Measurements from ENCODE around the gene RUNX3. TPM values are rescaled to one million over a fixed set of nuclear protein-coding genes. Genes with fewer than 3 reads are reported as not detected.

RUNX3 gene
- polyA plus RNA-seq, 1 of the 3 experiments (the other 2 are of a cell fraction) = not detected

DNA sequence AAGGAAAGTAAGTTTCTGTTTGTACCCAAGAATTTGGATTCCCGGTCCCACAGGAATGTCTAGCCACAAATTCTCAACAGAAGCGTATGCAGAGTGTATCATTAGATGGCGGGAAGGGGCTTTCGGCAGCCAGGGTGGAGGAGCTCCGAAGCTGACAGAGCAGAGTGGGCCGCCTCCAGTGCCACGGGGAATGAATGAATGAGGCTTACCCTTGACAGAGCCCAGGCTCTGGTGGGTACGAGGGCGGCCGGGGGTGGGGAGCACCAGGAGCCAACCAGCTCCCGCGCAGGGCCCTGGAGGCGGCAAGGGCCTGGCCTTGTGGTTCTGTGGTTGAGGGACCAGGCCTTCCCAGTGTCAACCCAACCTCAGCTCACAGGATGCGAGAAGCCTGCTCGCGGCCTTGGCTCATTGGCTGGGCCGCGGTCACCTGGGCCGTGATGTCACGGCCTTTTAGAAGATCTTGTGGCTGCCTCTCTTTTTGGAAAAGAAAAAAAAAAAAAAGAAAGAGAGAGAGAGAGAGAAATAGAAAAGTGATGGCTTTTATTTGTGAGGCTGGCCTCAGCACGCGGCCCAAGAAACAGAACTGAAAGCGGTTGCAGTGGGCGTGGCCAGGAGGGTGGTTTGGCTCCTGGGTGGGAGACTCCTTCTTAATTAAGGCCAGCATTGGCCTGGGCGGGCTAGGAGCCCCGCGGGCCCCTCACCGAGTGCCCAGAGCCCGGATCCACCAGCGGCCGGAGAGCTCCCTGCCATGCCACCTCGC is 34.9 kb upstream of the RUNX3 start:
- no peak for TF ChIP-seq EZH2phosphoT487 (IDR thresholded peaks at IDR 0.05; ENCODE audit: borderline replicate concordance, low read depth)
- TF ChIP-seq TEAD4 (IDR thresholded peaks at IDR 0.05; ENCODE audit: borderline replicate concordance, insufficient read depth) = no peak
- no peak for TF ChIP-seq TAF1 (IDR thresholded peaks at IDR 0.05; ENCODE audit: borderline replicate concordance, low read depth, low read length)
- TF ChIP-seq EP300 (IDR thresholded peaks at IDR 0.05; ENCODE audit: borderline replicate concordance in 1 of 2, low read depth in 1 of 2, low read length in 1 of 2) = no peak
- TF ChIP-seq, protein P1, sequence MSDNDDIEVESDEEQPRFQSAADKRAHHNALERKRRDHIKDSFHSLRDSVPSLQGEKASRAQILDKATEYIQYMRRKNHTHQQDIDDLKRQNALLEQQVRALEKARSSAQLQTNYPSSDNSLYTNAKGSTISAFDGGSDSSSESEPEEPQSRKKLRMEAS (IDR thresholded peaks at IDR 0.05; ENCODE audit: low read depth) = no peak
- no peak for TF ChIP-seq NFIC (IDR thresholded peaks at IDR 0.05; ENCODE audit: borderline replicate concordance)
- no peak for TF ChIP-seq SMC3 (IDR thresholded peaks at IDR 0.05; ENCODE audit: low read depth, low read length)
- no peak for TF ChIP-seq GATA2 (CRISPR knock-in tag; IDR thresholded peaks at IDR 0.05)
- TF ChIP-seq PBX3 (IDR thresholded peaks at IDR 0.05) = no peak
- TF ChIP-seq, protein P2, sequence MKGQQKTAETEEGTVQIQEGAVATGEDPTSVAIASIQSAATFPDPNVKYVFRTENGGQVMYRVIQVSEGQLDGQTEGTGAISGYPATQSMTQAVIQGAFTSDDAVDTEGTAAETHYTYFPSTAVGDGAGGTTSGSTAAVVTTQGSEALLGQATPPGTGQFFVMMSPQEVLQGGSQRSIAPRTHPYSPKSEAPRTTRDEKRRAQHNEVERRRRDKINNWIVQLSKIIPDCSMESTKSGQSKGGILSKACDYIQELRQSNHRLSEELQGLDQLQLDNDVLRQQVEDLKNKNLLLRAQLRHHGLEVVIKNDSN (IDR thresholded peaks at IDR 0.05; ENCODE audit: borderline replicate concordance, low read depth) = no peak
- POLR2A ChIA-PET = no interaction called here
- H3K4me3 ChIP-seq (ENCODE audit: low read depth in 2 of 2, low read length in 1 of 2) = no peak overlapping the region
- CTCF ChIA-PET = interaction anchor here (0.6 kb wide), 1 partner anchor 240 kb away, joined by 3 read pairs; no protein-coding TSS in a partner anchor
- no peak overlapping the region for H3K27ac ChIP-seq (ENCODE audit: low read depth in 2 of 2, low read length in 1 of 2)
- H4K20me1 ChIP-seq (ENCODE audit: insufficient read depth) = no peaks in the 10 kb centered on the region
- 94% methylated on average over 18 of the region's 32 CpGs for WGBS (ENCODE audit: low lambda C conversion rate)
- H2AFZ ChIP-seq (ENCODE audit: low read depth) = no peak overlapping the region
- no peaks in the 10 kb centered on the region for H3F3A ChIP-seq (replicated peaks; ENCODE audit: insufficient read depth)
- no peaks in the 10 kb centered on the region for H3K79me2 ChIP-seq (ENCODE audit: insufficient read depth)
- H3K9ac ChIP-seq = no peak overlapping the region
- no peaks in the 10 kb centered on the region; a peak in 1 of 4 replicates for H3K4me1 ChIP-seq (ENCODE audit: control insufficient read depth in 1 of 2, insufficient read depth in 2 of 2, low read depth in 1 of 2, low read length in 1 of 2)
- no peaks in the 10 kb centered on the region for H3K9me2 ChIP-seq
- H3K36me3 ChIP-seq (replicated peaks in 1 of 2; ENCODE audit: control insufficient read depth in 1 of 2, insufficient read depth in 2 of 2, low read length in 1 of 2) = no peaks in the 10 kb centered on the region
- H3K9me3 ChIP-seq = no peaks in the 10 kb centered on the region
- no peak for DNase-seq
- no peak overlapping the region for H3K4me2 ChIP-seq
- H3K27me3 ChIP-seq (ENCODE audit: insufficient read depth) = no peaks in the 10 kb centered on the region

DNA sequence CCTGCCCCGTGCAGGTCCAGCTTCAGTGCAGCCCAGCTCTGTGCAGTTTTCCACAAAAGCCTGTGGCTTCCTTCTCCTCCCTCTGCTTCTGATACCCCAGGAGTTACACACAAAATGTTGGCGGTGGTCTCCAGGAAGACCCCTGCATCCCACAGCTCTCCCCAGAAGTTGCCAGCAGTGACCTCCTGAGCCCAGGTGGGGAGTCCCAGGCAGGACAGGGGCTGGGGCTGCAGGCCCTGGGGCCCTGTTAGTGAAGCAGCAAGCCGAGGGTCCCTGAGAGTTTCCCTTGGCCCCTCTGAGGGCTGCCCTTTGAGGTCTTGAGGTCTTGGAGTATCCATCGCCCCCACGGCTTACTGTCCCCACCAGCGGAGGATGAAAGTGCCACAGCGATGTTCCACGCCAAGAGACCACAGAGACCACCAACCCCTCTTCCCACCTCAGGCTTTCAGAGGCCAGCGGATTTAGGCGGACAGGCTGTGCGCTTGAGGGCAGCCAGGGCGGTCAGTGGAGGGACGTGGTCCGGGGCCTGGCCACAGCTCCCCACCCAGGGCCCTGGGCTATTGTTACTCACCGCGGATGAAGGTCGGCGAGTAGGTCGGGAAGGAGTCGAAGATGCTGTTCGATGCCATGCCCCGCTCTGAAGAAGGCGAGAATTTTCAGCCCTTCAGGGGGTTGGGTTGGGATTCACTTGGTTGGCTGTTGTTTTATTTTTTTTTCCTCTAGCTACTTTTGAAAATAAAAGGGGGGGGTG is 34.0 kb upstream of the RUNX3 start:
- Histone ChIP-seq H3K4me1 (ENCODE audit: control insufficient read depth in 1 of 2, insufficient read depth in 2 of 2, low read depth in 1 of 2, low read length in 1 of 2) (no peaks in the 10 kb centered on the region), H3K9me2 (no peaks in the 10 kb centered on the region), H4K20me1 (ENCODE audit: insufficient read depth) (no peaks in the 10 kb centered on the region), H3K27me3 (ENCODE audit: insufficient read depth) (no peaks in the 10 kb centered on the region), H2AFZ (ENCODE audit: low read depth) (no peak overlapping the region), H3K27ac (ENCODE audit: low read depth in 2 of 2, low read length in 1 of 2) (no peak overlapping the region), H3K4me3 (ENCODE audit: low read depth in 2 of 2, low read length in 1 of 2) (no peak overlapping the region), H3F3A (replicated peaks; ENCODE audit: insufficient read depth) (no peaks in the 10 kb centered on the region), H3K36me3 (replicated peaks in 1 of 2; ENCODE audit: control insufficient read depth in 1 of 2, insufficient read depth in 2 of 2, low read length in 1 of 2) (no peaks in the 10 kb centered on the region), H3K9me3 (no peaks in the 10 kb centered on the region), H3K9ac (no peak overlapping the region), H3K4me2 (no peak overlapping the region), H3K79me2 (ENCODE audit: insufficient read depth) (no peaks in the 10 kb centered on the region)
- WGBS (ENCODE audit: low lambda C conversion rate) = 93% methylated on average over 15 of the region's 23 CpGs
- TF ChIP-seq FOSL2 (IDR thresholded peaks at IDR 0.05; ENCODE audit: borderline replicate concordance, low read depth) (no peak), PBX3 (IDR thresholded peaks at IDR 0.05) (no peak), NRF1 (IDR thresholded peaks at IDR 0.05; ENCODE audit: low read depth, low read length) (no peak), MXI1 (IDR thresholded peaks at IDR 0.05; ENCODE audit: low read depth, low read length) (no peak), CHD2 (IDR thresholded peaks at IDR 0.05; ENCODE audit: low read length, partially characterized antibody) (no peak), TEAD4 (IDR thresholded peaks at IDR 0.05; ENCODE audit: borderline replicate concordance, insufficient read depth) (no peak), RXRA (IDR thresholded peaks at IDR 0.05; ENCODE audit: borderline replicate concordance, low read depth) (no peak), SIN3A (IDR thresholded peaks at IDR 0.05; ENCODE audit: borderline replicate concordance, low read depth, low read length) (no peak), MEF2A (IDR thresholded peaks at IDR 0.05; ENCODE audit: borderline replicate concordance, low read depth) (no peak), GABPA (IDR thresholded peaks at IDR 0.05; ENCODE audit: low read depth) (no peak), ELF1 (IDR thresholded peaks at IDR 0.05) (no peak), JUND (IDR thresholded peaks at IDR 0.05) (no peak), FOXJ3 (CRISPR knock-in tag; IDR thresholded peaks at IDR 0.05) (no peak)
- TF ChIP-seq, protein P3, sequence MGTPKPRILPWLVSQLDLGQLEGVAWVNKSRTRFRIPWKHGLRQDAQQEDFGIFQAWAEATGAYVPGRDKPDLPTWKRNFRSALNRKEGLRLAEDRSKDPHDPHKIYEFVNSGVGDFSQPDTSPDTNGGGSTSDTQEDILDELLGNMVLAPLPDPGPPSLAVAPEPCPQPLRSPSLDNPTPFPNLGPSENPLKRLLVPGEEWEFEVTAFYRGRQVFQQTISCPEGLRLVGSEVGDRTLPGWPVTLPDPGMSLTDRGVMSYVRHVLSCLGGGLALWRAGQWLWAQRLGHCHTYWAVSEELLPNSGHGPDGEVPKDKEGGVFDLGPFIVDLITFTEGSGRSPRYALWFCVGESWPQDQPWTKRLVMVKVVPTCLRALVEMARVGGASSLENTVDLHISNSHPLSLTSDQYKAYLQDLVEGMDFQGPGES (IDR thresholded peaks at IDR 0.05; ENCODE audit: low read depth, low read length) = no peak
- no peak for DNase-seq
- POLR2A ChIA-PET = no interaction called here
- CTCF ChIA-PET = interaction anchor here (1.8 kb wide), 1 partner anchor 74 kb away, joined by 3 read pairs; no protein-coding TSS in a partner anchor
